Osteoblast (primary cell): ENCODE measurements around the gene VCL. TPM values are rescaled to one million over a fixed set of nuclear protein-coding genes. Genes with fewer than 3 reads are reported as not detected.

ENCODE experiments used
- DNase-seq: peaks from one replicate; pipeline ENCODE4 v3.0.0; 2011; ENCODE audit warnings: low spot score, mixed read lengths; ENCODE audit not compliant: insufficient read length; ENCODE audit errors: missing footprints
- H2AFZ ChIP-seq: 2 replicates; pipeline ENCODE4 v1.6.0; 2011; ENCODE audit warnings: mild to moderate bottlenecking, low read length
- H3K27ac ChIP-seq: 2 replicates; pipeline ENCODE4 v1.5.1; 2011; ENCODE audit warnings: mild to moderate bottlenecking, low read depth, low read length, moderate library complexity
- H3K27me3 ChIP-seq: 2 replicates; pipeline ENCODE4 v1.6.0; 2012; ENCODE audit warnings: mild to moderate bottlenecking, control low read depth, inconsistent platforms, low read length, moderate library complexity; ENCODE audit not compliant: insufficient read depth
- H3K36me3 ChIP-seq: 2 replicates; pipeline ENCODE4 v1.5.1; 2011; ENCODE audit warnings: mild to moderate bottlenecking, low read length, control low read depth, moderate library complexity; ENCODE audit not compliant: insufficient read depth
- H3K4me1 ChIP-seq: 2 replicates; pipeline ENCODE4 v1.5.1; 2011; ENCODE audit warnings: mild to moderate bottlenecking, low read length, control low read depth, moderate library complexity; ENCODE audit not compliant: insufficient read depth
- H3K4me2 ChIP-seq: 2 replicates; pipeline ENCODE4 v1.6.0; 2011; ENCODE audit warnings: mild to moderate bottlenecking, low read length; ENCODE audit not compliant: insufficient read depth
- H3K4me3 ChIP-seq: fragments of 200-600 bp; sonication (generic); 3 replicates; pipeline ENCODE4 v1.5.1; 2012; ENCODE audit warnings: mild to moderate bottlenecking, low read length, inconsistent platforms; ENCODE audit not compliant: insufficient read depth
- H3K79me2 ChIP-seq: 2 replicates; pipeline ENCODE4 v1.6.0; 2012; ENCODE audit warnings: mild to moderate bottlenecking, low read length, control low read depth, inconsistent platforms; ENCODE audit not compliant: insufficient read depth
- H3K9me3 ChIP-seq: 2 replicates; pipeline ENCODE4 v1.5.1; 2011; ENCODE audit warnings: low read depth, low read length, control low read depth
- H4K20me1 ChIP-seq: 2 replicates; pipeline ENCODE4 v1.6.0; 2012; ENCODE audit warnings: mild to moderate bottlenecking, low read length, control low read depth; ENCODE audit not compliant: insufficient read depth
- CTCF ChIP-seq: IDR thresholded peaks from 2 replicates; pipeline ENCODE4 v1.5.1; 2011; ENCODE audit warnings: mild to moderate bottlenecking, low read depth, low read length, moderate library complexity; ENCODE audit errors: extremely low read depth
- total RNA-seq: library from RNA; depleted of rRNA; stranded (reverse); fragments of >200 nt; gene quantifications from 2 replicates; pipeline ENCODE4 v1.2.3, GENCODE V29; 2012

Gene VCL
- total RNA-seq, 1 donor: 201 TPM

DNA sequence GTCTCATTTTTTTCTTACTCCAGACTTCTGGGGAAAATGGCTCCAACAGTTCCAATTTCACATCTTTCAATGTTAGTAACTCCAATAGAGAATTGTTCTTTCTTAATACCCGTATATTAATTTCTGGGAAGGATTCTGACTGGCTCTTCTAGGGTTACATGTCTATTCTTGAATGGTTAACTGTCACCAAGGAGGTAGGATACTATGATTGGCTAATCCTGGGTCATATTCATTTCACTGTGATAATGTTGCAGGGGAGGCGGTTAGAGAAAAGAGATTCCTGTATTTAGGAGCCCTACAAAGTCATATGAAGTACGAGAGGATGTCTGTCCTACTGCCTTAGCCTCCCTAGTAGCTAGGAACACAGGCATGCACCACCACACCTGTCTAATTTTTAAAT, 16.1 kb upstream of the VCL start:
- Histone ChIP-seq H3K27me3 (no peaks in the 10 kb centered on the region), H3K27ac (no peak overlapping the region), H3K4me2 (no peak overlapping the region), H3K79me2 (no peaks in the 10 kb centered on the region), H2AFZ (no peak overlapping the region), H3K36me3 (no peaks in the 10 kb centered on the region), H3K9me3 (no peaks in the 10 kb centered on the region), H3K4me3 (no peak overlapping the region), H4K20me1 (no peaks in the 10 kb centered on the region), H3K4me1 (no peaks in the 10 kb centered on the region)
- TF ChIP-seq CTCF: no peak
- DNase-seq: no peak

- TF ChIP-seq CTCF: no peak
- H3K27me3 ChIP-seq: no peaks in the 10 kb centered on the region
- no peaks in the 10 kb centered on the region for H3K4me1 ChIP-seq
- no peaks in the 10 kb centered on the region for H4K20me1 ChIP-seq
- no peak overlapping the region for H3K4me2 ChIP-seq
- H3K4me3 ChIP-seq: no peak overlapping the region
- H3K27ac ChIP-seq: no peak overlapping the region
- no peaks in the 10 kb centered on the region for H3K36me3 ChIP-seq
- H3K79me2 ChIP-seq: no peaks in the 10 kb centered on the region
- no peaks in the 10 kb centered on the region for H3K9me3 ChIP-seq
- DNase-seq: no peak
- peak overlapping the region; percentile 23 for H2AFZ ChIP-seq
Observed at GRCh38 chr10:73983096-73984047, 14.5 kb upstream of the VCL start.

GRCh38 chr10:73989594-73990150, 8.2 kb upstream of the VCL start:
- no peak overlapping the region for H3K27ac ChIP-seq
- H4K20me1 ChIP-seq: no peaks in the 10 kb centered on the region
- no peaks in the 10 kb centered on the region for H3K9me3 ChIP-seq
- no peak for TF ChIP-seq CTCF
- H3K79me2 ChIP-seq: no peaks in the 10 kb centered on the region
- DNase-seq: no peak
- H2AFZ ChIP-seq: no peak overlapping the region
- H3K4me3 ChIP-seq: no peak overlapping the region
- no peaks in the 10 kb centered on the region for H3K36me3 ChIP-seq
- no peak overlapping the region for H3K4me2 ChIP-seq
- peaks cover 13% of the 10 kb centered on the region for H3K4me1 ChIP-seq
- H3K27me3 ChIP-seq: no peaks in the 10 kb centered on the region

GRCh38 chr10:73991203-73991883, 6.6 kb upstream of the VCL start:
- H4K20me1 ChIP-seq: no peaks in the 10 kb centered on the region
- no peak overlapping the region for H3K27ac ChIP-seq
- no peak overlapping the region for H3K4me2 ChIP-seq
- H3K9me3 ChIP-seq: no peaks in the 10 kb centered on the region
- no peak for TF ChIP-seq CTCF
- no peak overlapping the region for H3K4me3 ChIP-seq
- H3K79me2 ChIP-seq: no peaks in the 10 kb centered on the region
- H3K4me1 ChIP-seq: peaks cover 13% of the 10 kb centered on the region
- no peak for DNase-seq
- no peaks in the 10 kb centered on the region for H3K36me3 ChIP-seq
- no peaks in the 10 kb centered on the region for H3K27me3 ChIP-seq
- no peak overlapping the region for H2AFZ ChIP-seq
